Naive thymus-derived CD8-positive, alpha-beta T cell (primary cell): ENCODE measurements around the gene NCCRP1. TPM values are rescaled to one million over a fixed set of nuclear protein-coding genes. Genes with fewer than 3 reads are reported as not detected.

Experiments used
- ATAC-seq, 2 donors: fragments of 150-1000 bp; cut with Tn5 transposase in 1 of 2; sonication (Bioruptor Pico), chemical (Tn5 transposase) in 1 of 2; 1 replicate in 1 of 2; 2 replicates in 1 of 2; pipeline ENCODE4 v1.10.0; 2021; ENCODE audit warnings: mild to moderate bottlenecking in 2 of 2, moderate library complexity in 2 of 2
- POLR2A ChIA-PET: fragments of 350-600 bp; sonication (Branson Sonifier 250); formaldehyde crosslinking; loops from one replicate; lab custom pipeline; 2021; ENCODE audit warnings: antibody characterized with exemption; lab: Charles Lee
- DNase-seq, 10 donors: peaks; one replicate each; pipeline versions ENCODE4 v3.0.0 to v3.0.0-alpha.2; 2020 to 2022
- H3K27ac Mint-ChIP-seq, 10 donors: one replicate each; pipeline ENCODE4 v1.8.0; 2020 to 2022; ENCODE audit warnings: mild to moderate bottlenecking in 10 of 10, mixed read lengths in 10 of 10, moderate library complexity in 4 of 10, inconsistent platforms in 1 of 10
- H3K27me3 Mint-ChIP-seq, 5 donors: one replicate each; pipeline ENCODE4 v1.8.0; 2021 to 2022; ENCODE audit warnings: mixed read lengths in 5 of 5
- H3K36me3 Mint-ChIP-seq, 3 donors: one replicate each; pipeline ENCODE4 v1.8.0; 2020 to 2022; ENCODE audit warnings: mixed read lengths in 3 of 3, mild to moderate bottlenecking in 2 of 3, inconsistent platforms in 1 of 3
- H3K4me1 Mint-ChIP-seq, 4 donors: one replicate each; pipeline ENCODE4 v1.8.0; 2021 to 2022; ENCODE audit warnings: mixed read lengths in 4 of 4
- H3K4me3 Mint-ChIP-seq, 10 donors: one replicate each; pipeline ENCODE4 v1.8.0; 2020 to 2022; ENCODE audit warnings: mild to moderate bottlenecking in 10 of 10, mixed read lengths in 10 of 10, moderate library complexity in 6 of 10, inconsistent platforms in 1 of 10
- H3K9me3 Mint-ChIP-seq, 9 donors: one replicate each; pipeline ENCODE4 v1.8.0; 2020 to 2022; ENCODE audit warnings: mixed read lengths in 9 of 9, mild to moderate bottlenecking in 3 of 9, inconsistent platforms in 1 of 9, moderate library complexity in 1 of 9
- polyA plus RNA-seq, 3 donors: library from polyadenylated mRNA; unstranded; fragments of 300-500 nt; fragmentation: Illumina TruSeq; gene quantifications; one replicate each; pipeline ENCODE4 v1.2.3, GENCODE V29; 2021
- total RNA-seq, 8 experiments: library from RNA in 2 of 8; stranded (reverse) in 2 of 8; gene quantifications; one replicate each; pipeline ENCODE4 v1.2.3 and lab custom pipeline; 2021 to 2026

Gene NCCRP1
- total and polyA plus RNA-seq, 5 experiments from 2014 or later: not detected

GRCh38 chr19:39247701-39248664 is 51.2 kb downstream of the NCCRP1 start:
- peak; percentile 33 to 69 for ATAC-seq
- H3K36me3 Mint-ChIP-seq: no peaks in the 10 kb centered on the region
- DNase-seq: no peak
- H3K4me1 Mint-ChIP-seq: peaks cover 0 to 11% (median 4%) of the 10 kb centered on the region in 4 donors
- peak overlapping the region in 2 of 10 donors; percentile 10 to 55 for H3K4me3 Mint-ChIP-seq
- peaks cover 2 to 14% (median 4%) of the 10 kb centered on the region in 5 donors for H3K27me3 Mint-ChIP-seq
- no peak overlapping the region for H3K27ac Mint-ChIP-seq
- H3K9me3 Mint-ChIP-seq: no peaks in the 10 kb centered on the region
- POLR2A ChIA-PET: interaction anchor here (0.5 to 1.3 kb wide), 2 partner anchors 10 to 19 kb away, joined by 4 to 13 read pairs; no protein-coding TSS in a partner anchor

GRCh38 chr19:39248806-39249205 is 52.0 kb downstream of the NCCRP1 start, which contains the start of gene IFNL4:
Gene IFNL4, minus strand, starts transcription at chr19:39248856.
- no peak for DNase-seq
- Mint-ChIP-seq H3K27me3 (peaks cover 2 to 14% (median 4%) of the 10 kb centered on the region in 5 donors), H3K27ac (no peak within 1 kb of the TSS), H3K4me1 (peaks cover 3 to 14% (median 5%) of the 10 kb centered on the region in 4 donors), H3K4me3 (peak within 1 kb of the TSS in 7 of 10 donors; percentile 7 to 41 (median 26)), H3K36me3 (no peaks in the 10 kb centered on the region), H3K9me3 (no peaks in the 10 kb centered on the region)
- POLR2A ChIA-PET: no interaction called here
- ATAC-seq: no peak

GRCh38 chr19:39251081-39251480 is 54.3 kb downstream of the NCCRP1 start:
- Mint-ChIP-seq H3K36me3 (no peaks in the 10 kb centered on the region), H3K27me3 (peaks cover 2 to 14% (median 4%) of the 10 kb centered on the region in 5 donors), H3K4me3 (no peak overlapping the region), H3K4me1 (peaks cover 3 to 14% (median 5%) of the 10 kb centered on the region in 4 donors), H3K9me3 (no peaks in the 10 kb centered on the region), H3K27ac (no peak overlapping the region)
- POLR2A ChIA-PET: no interaction called here
- DNase-seq: no peak
- no peak for ATAC-seq

Other genes starting within 250 kb of the NCCRP1 start
- not detected for gene FBXO17, start 221.2 kb upstream of the NCCRP1 start, total RNA-seq
- not detected for gene FBXO17, start 221.2 kb upstream of the NCCRP1 start, polyA plus RNA-seq
- gene FBXO27, start 164.4 kb upstream of the NCCRP1 start, total RNA-seq: not detected
- under 1 TPM in 1 of 3 donors, not detected in 2; 0.17 TPM for gene FBXO27, start 164.4 kb upstream of the NCCRP1 start, polyA plus RNA-seq
- not detected for gene ACP7, start 112.6 kb upstream of the NCCRP1 start, total RNA-seq
- not detected for gene ACP7, start 112.6 kb upstream of the NCCRP1 start, polyA plus RNA-seq
- 10 to 100 TPM; 14.8 to 16.8 TPM for gene PAK4, start 71.2 kb upstream of the NCCRP1 start, total RNA-seq
- gene PAK4, start 71.2 kb upstream of the NCCRP1 start, polyA plus RNA-seq: 1 to 10 TPM; 1.3 to 1.4 (median 1.3) TPM
- not detected for gene SYCN, start 7.3 kb downstream of the NCCRP1 start, total RNA-seq
- gene SYCN, start 7.3 kb downstream of the NCCRP1 start, polyA plus RNA-seq: not detected
- gene IFNL3, start 48.0 kb downstream of the NCCRP1 start, total RNA-seq: not detected
- gene IFNL3, start 48.0 kb downstream of the NCCRP1 start, polyA plus RNA-seq: not detected
- not detected for gene IFNL4, start 51.9 kb downstream of the NCCRP1 start, total RNA-seq
- gene IFNL4, start 51.9 kb downstream of the NCCRP1 start, polyA plus RNA-seq: under 1 TPM in 2 of 3 donors, not detected in 1; 0.11 to 0.17 TPM
- not detected for gene IFNL2, start 71.4 kb downstream of the NCCRP1 start, total RNA-seq
- gene IFNL2, start 71.4 kb downstream of the NCCRP1 start, polyA plus RNA-seq: not detected
- gene IFNL1, start 99.4 kb downstream of the NCCRP1 start, total RNA-seq: not detected
- gene IFNL1, start 99.4 kb downstream of the NCCRP1 start, polyA plus RNA-seq: under 1 TPM in 1 of 3 donors, not detected in 2; 0.65 TPM
- 10 to 100 TPM; 10.1 TPM for gene LRFN1, start 123.9 kb downstream of the NCCRP1 start, total RNA-seq
- gene LRFN1, start 123.9 kb downstream of the NCCRP1 start, polyA plus RNA-seq: 1 to 10 TPM; 3.2 to 4.4 (median 3.5) TPM
- gene GMFG, start 139.1 kb downstream of the NCCRP1 start, total RNA-seq: 100 to 1,000 TPM; 373 to 393 TPM
- 1,000 to 10,000 TPM; 1,026 to 1,392 (median 1,316) TPM for gene GMFG, start 139.1 kb downstream of the NCCRP1 start, polyA plus RNA-seq
- gene SAMD4B, start 145.5 kb downstream of the NCCRP1 start, total RNA-seq: 10 to 100 TPM; 49.8 to 55.2 TPM
- 10 to 100 TPM in 1 of 3 donors, 1 to 10 TPM in 2; 5.4 to 12.3 (median 6.4) TPM for gene SAMD4B, start 145.5 kb downstream of the NCCRP1 start, polyA plus RNA-seq
- gene PAF1, start 194.1 kb downstream of the NCCRP1 start, total RNA-seq: 10 to 100 TPM; 44.4 to 47.4 TPM
- gene PAF1, start 194.1 kb downstream of the NCCRP1 start, polyA plus RNA-seq: 10 to 100 TPM; 30.7 to 53.0 (median 43.8) TPM
- gene MED29, start 194.4 kb downstream of the NCCRP1 start, total RNA-seq: 10 to 100 TPM; 53.8 to 59.0 TPM
- 10 to 100 TPM; 48.1 to 71.4 (median 59.6) TPM for gene MED29, start 194.4 kb downstream of the NCCRP1 start, polyA plus RNA-seq
- gene ZFP36, start 209.9 kb downstream of the NCCRP1 start, total RNA-seq: 100 to 1,000 TPM; 184 to 188 TPM
- 100 to 1,000 TPM in 2 of 3 donors, 10 to 100 TPM in 1; 70.4 to 137 (median 109) TPM for gene ZFP36, start 209.9 kb downstream of the NCCRP1 start, polyA plus RNA-seq
- gene PLEKHG2, start 215.7 kb downstream of the NCCRP1 start, total RNA-seq: 10 to 100 TPM; 14.3 to 23.8 TPM
- gene PLEKHG2, start 215.7 kb downstream of the NCCRP1 start, polyA plus RNA-seq: 1 to 10 TPM; 4.2 to 5.0 (median 4.8) TPM
- gene RPS16, start 239.0 kb downstream of the NCCRP1 start, total RNA-seq: 1,000 to 10,000 TPM; 3,730 to 3,760 TPM
- gene RPS16, start 239.0 kb downstream of the NCCRP1 start, polyA plus RNA-seq: 1,000 to 10,000 TPM; 2,588 to 2,812 (median 2,742) TPM
- gene SUPT5H, start 248.6 kb downstream of the NCCRP1 start, total RNA-seq: 100 to 1,000 TPM; 185 to 196 TPM
- 100 to 1,000 TPM in 1 of 3 donors, 10 to 100 TPM in 2; 79.9 to 115 (median 96.6) TPM for gene SUPT5H, start 248.6 kb downstream of the NCCRP1 start, polyA plus RNA-seq